ENCODE results near the gene ADORA1.

Gene ADORA1

DNA sequence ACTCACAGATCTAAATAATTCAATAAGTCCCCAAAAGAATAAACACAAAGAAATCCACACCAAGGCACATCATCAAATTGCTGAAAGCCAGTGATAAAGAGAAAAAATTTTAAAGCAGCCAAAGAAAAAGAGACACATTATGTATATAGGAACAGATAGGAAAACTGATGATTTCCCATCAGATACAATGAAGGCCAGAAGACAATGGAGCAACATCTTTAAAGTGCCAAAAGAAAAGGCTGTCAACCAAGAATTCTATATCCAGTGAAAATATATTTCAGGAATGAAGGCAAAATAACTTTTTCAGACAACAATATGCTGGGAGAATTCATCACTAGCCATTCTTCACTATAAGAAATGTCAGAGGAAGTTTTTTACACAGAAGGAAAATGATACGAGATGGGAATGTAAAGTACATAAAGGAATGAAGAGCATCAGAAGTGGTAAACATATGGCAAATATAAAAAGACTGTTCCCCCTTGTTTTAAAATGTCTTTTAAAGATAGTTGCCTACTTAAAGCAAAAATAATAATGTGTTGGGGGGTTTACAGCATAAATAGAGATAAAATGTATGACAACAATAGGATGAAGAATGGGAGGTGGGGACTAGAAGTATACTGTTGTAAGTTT lies 32.4 kb upstream of the ADORA1 start:
- no peak for DNase-seq

DNA sequence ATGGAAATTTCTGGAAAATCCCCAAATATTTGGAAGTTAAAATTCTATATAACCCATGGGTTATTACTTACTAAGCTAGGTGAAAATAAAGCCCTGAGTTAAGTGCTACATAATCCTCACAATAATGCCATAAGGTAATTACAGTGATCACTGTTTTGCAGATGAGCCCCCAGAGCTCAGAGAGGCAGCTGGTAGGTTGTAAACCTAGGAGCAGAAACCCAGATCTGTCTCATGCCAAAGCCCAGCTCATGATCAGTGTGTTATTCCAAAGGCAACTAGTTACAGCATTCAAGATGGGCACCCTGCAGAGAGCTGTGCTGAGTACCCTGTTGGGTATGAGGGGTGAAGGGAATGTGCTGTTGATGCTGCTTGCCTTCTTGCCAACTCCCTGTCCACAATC lies 31.0 kb upstream of the ADORA1 start:
- no peak for DNase-seq

- DNase-seq: no peak
Measured at GRCh38 chr1:203097001-203097400, 30.5 kb upstream of the ADORA1 start.

DNA sequence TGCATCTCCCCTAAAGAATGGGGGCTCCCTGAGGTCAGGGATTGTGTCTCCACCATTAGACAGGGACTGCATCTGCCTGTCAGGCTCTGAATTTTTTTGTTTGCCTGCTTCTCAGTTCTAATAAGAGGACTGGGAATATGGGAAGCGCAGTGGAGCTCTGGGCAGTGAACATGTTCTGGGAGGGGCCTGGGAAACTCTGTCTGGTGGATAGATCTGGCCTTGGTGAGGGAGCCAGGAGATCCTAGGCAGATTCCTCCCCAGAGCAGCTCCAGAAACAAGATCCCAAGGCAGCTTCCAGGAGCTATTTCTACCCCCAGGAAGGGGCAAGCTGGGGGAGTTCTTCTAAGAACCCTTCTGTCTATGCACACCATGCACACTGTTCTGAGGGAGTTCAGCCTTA lies 29.1 kb upstream of the ADORA1 start:
- DNase-seq: no peak

- DNase-seq: no peak
Measured at GRCh38 chr1:203098914-203099520, 28.5 kb upstream of the ADORA1 start.

- no peak for DNase-seq
Measured at GRCh38 chr1:203099805-203100515, 27.6 kb upstream of the ADORA1 start.

- DNase-seq: no peak
Measured at GRCh38 chr1:203100516-203100869, 27.0 kb upstream of the ADORA1 start.

- no peak for DNase-seq
Measured at GRCh38 chr1:203101813-203102634, 25.5 kb upstream of the ADORA1 start.

DNA sequence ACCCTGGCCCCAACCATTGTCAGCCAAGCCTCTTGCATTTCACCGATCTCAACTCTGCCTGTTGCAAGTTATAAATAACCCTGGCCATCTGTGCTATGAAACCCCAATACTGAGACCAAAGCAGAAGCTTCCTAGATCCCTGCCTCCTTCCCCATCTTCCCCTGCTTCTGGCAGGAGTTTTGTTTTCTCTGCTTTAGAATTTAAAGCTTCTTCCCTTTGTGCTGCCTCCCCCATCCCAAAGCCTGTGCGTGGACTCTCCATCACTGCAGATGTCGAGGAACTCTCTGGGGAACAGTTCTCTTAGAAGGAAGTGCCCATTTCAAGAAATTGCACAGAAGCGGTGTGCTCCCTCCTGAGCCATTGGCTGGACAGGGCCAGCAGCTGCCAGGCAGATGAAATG lies 24.3 kb upstream of the ADORA1 start:
- DNase-seq: no peak

- DNase-seq: no peak
Measured at GRCh38 chr1:203103829-203104495, 23.6 kb upstream of the ADORA1 start.

DNA sequence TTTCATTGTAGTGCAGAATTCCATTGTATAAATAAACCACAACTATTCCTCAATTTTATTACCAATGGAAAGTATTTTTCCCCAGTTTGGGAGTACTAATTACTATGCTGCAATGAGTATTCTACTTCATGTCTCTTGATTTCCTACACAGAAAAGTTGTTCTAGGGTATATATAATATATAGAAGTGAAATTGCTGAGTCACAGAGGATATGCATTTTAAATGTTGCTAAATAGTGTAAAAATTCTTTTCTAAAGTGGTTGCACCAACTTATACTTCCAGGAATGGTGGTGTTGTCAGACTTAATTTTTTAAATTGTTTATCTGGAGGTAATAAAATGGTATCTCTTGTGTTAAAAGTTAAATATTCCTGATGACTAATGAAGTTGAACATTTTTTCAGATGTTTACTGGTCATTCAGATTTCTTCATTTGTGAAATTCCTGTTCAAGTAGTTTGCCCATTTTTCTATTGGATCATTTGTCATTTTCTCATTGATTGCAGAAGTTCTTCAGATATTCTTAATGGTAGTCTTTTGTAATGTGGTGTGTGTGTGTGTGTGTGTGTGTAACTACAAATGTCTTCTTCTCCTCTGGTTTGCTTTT lies 22.6 kb upstream of the ADORA1 start:
- no peak for DNase-seq

DNA sequence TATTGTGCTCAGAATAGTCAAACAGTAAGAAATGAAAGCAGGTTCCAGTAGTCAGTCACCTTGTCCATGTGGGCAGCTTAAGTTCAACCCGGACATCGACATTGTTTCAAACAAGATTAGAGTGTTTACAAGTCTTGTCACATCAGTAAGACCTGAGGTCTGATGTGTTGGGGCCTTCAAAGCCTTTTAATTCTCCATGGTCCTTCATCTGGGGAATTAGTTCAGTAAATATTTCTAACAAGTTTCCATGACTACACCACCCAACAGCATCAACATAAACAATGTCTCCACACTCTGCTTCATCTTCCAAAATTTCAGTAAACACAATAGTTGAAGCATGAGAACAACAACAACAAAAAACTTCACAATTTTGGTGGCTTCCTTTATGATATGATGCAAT lies 15.1 kb upstream of the ADORA1 start:
- no peak for DNase-seq

GRCh38 chr1:203113308-203113707 lies 14.2 kb upstream of the ADORA1 start:
- no peak for DNase-seq

GRCh38 chr1:203114202-203114601 lies 13.3 kb upstream of the ADORA1 start:
- DNase-seq: no peak

DNA sequence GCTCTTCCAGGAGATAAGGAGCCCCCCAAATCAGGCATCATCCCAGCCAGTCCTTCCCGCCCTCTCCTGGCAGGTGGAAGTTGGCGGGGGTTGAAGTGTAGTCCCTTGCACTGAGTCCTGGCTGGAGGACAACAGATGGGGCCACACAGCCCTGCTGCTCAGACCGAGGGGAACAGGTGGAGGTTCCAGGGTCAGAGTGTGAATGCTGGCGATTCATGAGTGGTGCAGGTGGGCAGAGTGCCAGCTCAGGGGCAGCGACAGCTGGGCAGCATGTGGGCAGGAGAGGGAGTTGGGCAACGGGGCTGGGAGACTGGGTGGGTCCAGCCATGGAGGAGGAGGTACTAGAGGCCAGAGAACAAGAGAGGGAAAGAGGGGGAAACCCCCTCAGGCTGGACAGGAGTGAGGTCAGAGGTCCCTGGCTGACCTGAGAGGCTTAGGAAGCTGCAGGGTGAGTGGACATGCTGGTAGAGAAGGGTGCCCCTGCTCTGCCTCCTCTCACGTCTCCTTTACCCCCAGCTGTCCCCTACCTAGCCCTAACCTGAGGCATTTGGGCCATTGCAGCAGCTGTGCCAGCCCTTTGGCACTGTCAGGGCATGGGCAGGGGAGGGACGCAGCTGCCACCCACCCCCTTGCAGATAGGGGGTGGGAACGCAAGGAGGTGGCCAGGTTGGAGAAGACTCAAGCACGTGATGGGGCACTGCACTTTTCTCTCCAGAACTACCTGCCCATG lies 11.3 kb upstream of the ADORA1 start:
- no peak for DNase-seq

DNA sequence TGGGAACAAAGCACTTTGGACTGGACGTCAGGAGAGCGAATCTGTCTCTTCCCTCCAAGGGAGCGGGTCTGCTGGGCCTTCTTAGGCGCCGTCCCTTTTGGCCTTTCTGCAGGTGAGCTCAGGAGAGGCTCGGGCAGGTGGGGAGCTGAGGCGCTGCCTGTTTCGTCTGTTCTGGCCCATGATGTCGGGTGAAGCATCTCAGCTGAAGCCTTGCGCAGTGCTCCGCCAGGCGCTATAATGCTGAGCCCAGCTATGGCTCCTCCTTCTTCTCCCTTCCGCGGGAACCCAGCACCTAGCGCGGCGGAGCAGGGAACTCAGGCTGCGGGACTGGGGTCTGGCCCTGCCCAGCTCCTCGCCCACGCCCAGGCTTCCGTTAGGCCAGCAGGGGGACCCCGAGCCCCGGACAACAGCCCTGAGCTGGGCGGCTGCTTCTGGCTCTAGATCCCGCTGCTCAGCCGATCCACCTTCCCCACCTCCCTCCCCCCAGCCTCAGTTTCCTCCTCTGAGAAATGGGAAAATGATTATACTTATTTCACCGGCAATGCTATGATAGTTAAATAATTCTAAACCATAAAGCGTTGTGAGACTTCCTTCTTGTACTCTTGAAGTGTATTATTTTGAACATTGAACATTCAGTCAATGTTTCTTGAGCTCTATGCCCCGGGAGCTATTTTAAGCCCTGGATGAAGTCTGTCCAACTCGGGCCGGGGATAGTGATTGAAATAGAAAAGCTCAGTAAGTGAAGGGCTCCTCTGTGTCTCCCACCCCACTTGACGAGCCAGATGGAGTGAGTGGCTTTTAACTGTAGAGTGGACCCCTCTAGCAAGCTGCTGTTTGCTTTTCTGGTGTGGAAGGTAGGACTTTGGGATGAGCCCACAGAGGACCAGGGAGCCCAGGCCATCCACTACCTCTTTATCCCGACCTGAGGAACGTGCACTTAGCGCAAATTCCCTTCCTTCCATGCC lies 9.6 kb upstream of the ADORA1 start:
- DNase-seq: peak; percentile 79

GRCh38 chr1:203120325-203121153 lies 7.0 kb upstream of the ADORA1 start:
- no peak for DNase-seq

- no peak for DNase-seq
Measured at GRCh38 chr1:203121186-203122015, 6.1 kb upstream of the ADORA1 start.

DNA sequence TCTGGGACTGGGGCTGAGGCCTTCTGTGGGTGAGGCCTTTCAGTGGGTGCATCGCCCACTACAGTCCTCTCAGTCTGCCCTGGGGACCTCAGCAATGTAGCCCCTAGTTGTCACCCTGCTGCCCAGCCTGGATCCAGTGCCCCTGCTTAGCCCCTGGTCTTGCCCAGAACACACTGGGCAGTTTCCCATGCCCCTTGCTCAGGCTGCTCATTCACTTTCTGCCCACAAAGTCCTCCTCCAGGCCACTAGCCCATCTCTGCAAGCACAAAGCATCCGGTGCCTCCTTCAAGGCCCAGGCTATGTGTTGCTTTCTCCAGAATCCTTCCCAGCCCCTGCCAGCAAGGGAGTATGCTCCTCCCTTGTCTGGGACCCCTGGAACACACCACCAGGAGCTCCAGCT lies 5.4 kb upstream of the ADORA1 start:
- DNase-seq: no peak
